Esophagus muscularis mucosa (tissue), 4 donors: ENCODE data around the gene EME1.
"Not testable (repeated sequence)": the region's sequence is repeated elsewhere in the genome, so short reads cannot be mapped to it uniquely, and the experiment has no call there.

Experiments
- EP300 ChIP-seq: sonication (generic); formaldehyde crosslinking; IDR thresholded peaks from one replicate; pipeline ENCODE4 v1.6.1; 2017; ENCODE audit warnings: antibody characterized with exemption
- POLR2A ChIP-seq: fragments of 450-650 bp; IDR thresholded peaks from one replicate; pipeline ENCODE4 v1.6.1; 2017; ENCODE audit warnings: antibody characterized with exemption, moderate library complexity, mild to moderate bottlenecking, low read depth
- POLR2AphosphoS5 ChIP-seq, 2 donors: sonication (generic); formaldehyde crosslinking; IDR thresholded peaks; one replicate each; pipeline ENCODE4 v1.6.1; 2017; ENCODE audit warnings: antibody characterized with exemption in 2 of 2
- TF ChIP-seq, protein P1 (sequence below), 3 experiments: fragments of 200-600 bp in 2 of 3; fragments of 450-650 bp in 1 of 3; sonication (generic) in 2 of 3; IDR thresholded peaks; one replicate each; pipeline ENCODE4 v1.5.1; 2017 to 2019; ENCODE audit warnings: antibody characterized with exemption in 3 of 3, mild to moderate bottlenecking in 2 of 3, moderate library complexity in 1 of 3

DNA sequence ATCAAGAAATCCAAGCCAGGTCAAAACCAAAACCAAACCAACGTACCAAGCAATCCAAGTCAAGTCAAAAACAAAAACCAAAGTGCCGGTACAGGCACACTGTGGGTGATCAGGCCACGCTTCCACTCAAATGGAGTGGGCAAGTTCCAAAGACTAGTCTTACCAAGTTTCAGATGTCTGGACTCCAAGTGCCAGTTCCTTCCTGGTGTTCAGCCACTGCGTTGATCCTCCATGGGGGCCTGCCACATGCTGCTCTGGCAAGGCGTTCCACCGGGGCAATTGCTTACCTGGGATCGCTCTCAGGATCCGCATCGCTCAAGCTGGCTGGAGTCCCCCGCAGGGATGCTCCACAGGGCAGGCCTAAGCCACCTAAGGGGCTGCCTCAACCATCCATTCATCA is 46.5 kb downstream of the EME1 start:
- not testable (repeated sequence) for TF ChIP-seq POLR2A; POLR2AphosphoS5 (IDR thresholded peaks at IDR 0.05); EP300
- TF ChIP-seq, protein P1, sequence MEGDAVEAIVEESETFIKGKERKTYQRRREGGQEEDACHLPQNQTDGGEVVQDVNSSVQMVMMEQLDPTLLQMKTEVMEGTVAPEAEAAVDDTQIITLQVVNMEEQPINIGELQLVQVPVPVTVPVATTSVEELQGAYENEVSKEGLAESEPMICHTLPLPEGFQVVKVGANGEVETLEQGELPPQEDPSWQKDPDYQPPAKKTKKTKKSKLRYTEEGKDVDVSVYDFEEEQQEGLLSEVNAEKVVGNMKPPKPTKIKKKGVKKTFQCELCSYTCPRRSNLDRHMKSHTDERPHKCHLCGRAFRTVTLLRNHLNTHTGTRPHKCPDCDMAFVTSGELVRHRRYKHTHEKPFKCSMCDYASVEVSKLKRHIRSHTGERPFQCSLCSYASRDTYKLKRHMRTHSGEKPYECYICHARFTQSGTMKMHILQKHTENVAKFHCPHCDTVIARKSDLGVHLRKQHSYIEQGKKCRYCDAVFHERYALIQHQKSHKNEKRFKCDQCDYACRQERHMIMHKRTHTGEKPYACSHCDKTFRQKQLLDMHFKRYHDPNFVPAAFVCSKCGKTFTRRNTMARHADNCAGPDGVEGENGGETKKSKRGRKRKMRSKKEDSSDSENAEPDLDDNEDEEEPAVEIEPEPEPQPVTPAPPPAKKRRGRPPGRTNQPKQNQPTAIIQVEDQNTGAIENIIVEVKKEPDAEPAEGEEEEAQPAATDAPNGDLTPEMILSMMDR (IDR thresholded peaks at IDR 0.05): not testable (repeated sequence)
